GM18526 (cell line): ENCODE measurements around the gene CRCP.

ENCODE experiments used
- POLR2A ChIP-seq: IDR thresholded peaks from 3 replicates; pipeline ENCODE4 v1.6.1; 2011; ENCODE audit not compliant: insufficient read length; ENCODE audit errors: extremely low read depth

The CRCP gene

DNA sequence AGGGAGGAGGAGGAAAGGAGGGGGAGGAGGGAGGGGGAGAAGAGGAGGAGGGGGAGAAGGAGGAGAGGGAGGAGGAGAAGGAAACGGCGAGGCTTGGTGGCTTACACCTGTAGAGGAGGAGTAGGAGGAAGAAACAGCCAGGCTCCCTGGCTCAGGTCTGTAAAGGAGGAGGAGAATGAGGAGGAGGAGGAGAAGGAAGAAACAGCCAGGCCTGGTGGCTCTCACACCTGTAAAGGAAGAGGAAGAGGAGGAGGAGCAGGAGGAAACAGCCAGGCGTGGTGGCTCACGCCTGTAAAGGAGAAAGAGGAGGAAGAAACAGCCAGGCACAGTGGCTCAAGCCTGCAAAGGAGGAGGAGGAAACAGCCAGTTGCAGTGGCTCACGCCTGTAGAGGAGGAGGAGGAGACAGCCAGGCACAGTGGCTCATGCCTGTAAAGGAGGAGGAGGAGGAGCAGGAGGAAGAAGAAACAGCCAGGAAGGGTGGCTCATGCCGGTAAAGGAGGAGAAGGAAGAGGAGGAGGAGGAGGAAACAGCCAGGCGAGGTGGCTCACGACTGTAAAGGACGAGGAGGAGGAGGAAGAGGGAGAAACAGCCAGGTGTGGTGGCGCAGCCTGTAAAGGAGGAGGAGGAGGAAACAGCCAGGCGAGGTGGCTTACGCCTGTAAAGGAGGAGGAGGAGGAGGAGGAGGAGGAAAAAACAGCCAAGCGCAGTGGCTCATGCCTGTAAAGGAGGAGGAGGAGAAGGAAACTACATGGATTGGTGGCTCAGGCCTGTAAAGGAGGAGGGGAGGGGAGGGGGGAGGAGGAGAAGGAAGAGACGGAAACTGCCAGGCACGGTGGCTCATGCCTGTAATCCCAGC, 14.9 kb upstream of the CRCP start:
- no peak for TF ChIP-seq POLR2A

DNA sequence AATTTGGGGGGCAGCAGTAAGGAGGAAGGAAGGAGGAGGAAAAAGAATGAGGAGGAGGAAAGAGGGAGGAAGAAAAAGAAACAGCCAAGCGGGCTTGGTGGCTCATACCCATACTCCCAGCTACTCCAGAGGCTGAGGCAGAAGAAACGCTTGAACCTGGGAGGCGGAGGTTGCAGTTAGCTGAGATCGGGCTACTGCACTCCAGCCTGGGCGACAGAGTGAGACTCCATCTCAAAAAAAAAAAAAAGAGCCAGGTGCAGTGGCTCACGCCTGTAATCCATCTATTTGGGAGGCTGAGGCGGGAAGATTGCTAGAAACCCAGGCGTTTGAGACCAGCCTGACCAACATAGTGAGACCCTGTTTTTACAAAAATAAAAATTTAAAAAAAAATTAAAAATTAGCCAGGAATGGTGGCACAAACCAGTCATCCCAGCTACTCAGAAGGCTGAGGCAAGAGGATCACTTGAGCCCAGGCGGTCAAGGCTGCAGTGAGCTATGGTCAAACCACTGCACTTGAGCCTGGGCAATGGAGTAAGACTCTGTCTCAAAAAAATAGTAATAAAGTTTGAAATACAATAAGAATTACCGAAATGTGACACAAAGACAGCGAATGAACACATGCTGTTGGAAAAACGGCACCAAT, 14.1 kb upstream of the CRCP start:
- no peak for TF ChIP-seq POLR2A

DNA sequence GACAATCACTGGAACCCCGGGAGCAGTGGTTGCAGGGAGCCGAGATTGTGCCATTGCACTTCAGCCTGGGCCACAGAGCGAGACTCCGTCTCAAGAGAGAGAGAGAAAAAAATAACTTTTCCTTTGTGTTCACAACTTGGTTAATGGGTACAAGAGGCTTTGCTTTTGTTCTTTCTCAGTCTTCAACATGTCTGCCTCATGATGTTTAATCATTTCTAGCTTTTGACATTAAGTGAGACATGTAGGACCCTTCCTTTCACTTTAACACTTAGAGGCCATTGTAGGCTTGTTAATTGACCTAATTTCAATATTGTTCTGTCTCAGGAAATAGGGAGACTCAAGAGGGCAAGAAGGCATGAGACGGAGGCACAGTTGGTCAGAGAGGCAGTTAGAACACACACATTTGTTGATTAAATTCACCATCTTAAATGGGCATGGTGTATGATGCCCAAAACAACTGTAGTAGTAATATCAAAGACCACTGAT, 9.3 kb upstream of the CRCP start:
- no peak for TF ChIP-seq POLR2A

DNA sequence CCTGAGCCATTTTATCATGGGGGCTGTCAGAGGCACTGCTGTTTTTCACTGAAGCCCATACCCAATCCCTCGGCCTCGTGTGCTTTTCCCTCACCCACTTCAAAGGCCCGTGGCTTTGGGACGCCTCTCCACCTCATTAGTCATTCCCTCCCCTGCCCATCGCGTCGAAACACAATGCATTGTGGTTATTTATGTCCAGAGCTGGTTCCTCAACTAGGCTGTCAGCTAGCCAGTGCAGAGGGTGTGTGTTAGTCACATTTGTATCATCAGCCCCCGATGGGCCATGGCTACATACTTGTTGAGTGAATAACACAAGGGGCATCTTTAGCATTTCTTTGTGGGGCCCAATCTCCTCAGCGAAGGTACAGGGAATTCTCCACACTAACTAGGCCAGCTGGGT, 3.8 kb upstream of the CRCP start:
- no peak for TF ChIP-seq POLR2A

DNA sequence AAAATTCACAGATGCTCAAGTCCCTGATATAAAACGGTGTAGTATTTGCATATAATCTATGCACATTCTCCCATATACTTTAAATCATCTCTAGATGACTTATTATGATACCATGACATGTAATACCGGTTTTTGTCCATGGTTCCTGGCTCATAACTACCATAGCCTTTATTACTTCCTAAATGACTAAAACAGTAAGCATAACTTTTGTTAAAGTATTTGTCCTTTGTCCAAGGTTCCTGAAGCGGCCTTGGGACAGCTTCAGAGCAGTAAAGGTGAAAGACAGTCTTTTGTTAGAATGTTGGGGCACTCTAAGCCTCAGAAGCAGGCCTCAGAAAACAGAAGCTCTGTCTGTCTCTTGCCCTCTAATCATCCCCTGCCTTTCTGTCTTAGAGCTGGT, 4.0 kb downstream of the CRCP start:
- TF ChIP-seq POLR2A = no peak

DNA sequence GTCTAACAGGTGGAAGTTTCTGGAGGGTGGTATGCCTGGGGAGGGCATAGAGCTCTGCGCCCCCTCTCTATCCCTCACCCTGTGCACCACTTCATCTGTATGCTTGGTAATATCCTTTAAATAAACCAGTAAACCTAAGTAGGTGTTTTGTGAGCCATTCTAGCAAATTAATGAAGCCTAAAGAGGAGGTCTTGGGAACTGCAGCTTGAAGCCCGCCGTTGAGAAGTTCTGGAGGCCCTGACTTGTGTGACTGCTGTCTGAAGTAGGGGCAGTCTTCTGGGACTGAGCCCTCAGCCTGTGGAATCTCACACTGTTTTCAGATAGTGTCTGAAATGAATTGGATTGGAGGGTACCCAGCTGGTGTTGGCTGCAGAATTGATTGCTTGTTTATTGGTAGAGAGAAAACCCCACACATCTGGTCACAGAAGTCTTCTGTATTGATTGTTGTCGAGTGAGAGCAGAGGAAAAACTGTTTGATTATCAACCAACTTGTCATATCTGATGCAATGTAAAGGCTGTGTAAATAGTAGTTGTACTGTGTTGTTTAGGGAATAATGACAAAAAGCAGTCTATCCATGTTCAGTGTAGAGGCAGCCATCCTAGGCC, 4.7 kb downstream of the CRCP start:
- TF ChIP-seq POLR2A = no peak

DNA sequence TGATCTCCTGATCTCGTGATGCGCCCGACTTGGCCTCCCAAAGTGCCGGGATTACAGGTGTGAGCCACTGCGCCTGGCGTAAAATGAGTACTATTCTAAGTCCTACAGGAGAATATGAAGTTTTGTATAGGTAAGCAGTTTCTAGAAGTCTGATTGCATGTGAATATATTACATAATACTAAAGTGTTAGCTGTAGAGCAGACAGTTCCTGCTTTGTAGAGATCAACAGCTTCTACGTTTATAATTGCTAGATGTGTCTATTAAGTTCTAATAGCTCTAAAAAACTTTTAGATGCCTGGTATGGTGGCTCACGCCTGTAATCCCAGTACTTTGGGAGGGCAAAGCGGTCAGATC, 8.5 kb downstream of the CRCP start:
- no peak for TF ChIP-seq POLR2A

DNA sequence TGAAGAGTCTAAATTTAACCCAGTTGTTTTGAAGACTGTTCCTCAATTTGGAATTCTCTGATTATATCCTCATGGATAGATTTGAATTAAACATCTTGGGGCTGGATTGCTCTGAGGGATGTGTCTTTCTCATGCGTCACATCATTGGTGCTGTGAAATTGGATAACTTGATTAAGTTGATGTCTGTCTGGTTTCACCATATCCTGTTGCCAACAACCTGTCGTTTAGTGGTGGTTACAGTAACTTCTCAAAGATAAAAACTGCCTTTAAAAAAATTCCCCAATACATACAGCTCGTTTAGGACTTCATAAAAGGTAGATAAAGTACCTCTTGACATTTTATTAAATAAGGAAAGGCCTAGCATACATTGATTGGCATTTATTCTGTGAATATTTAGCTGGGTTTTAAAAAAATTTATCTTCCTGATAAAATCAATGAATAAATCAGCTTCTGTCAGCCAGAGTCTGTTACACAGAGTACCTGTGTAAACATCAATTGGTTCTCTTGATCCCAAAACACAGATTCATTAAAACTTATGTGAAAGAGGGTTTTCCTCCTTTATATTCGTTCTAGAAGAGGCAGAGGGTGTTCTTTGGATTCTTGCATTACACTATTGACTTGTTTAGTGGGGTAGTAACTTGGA, 10.5 kb downstream of the CRCP start:
- no peak for TF ChIP-seq POLR2A

DNA sequence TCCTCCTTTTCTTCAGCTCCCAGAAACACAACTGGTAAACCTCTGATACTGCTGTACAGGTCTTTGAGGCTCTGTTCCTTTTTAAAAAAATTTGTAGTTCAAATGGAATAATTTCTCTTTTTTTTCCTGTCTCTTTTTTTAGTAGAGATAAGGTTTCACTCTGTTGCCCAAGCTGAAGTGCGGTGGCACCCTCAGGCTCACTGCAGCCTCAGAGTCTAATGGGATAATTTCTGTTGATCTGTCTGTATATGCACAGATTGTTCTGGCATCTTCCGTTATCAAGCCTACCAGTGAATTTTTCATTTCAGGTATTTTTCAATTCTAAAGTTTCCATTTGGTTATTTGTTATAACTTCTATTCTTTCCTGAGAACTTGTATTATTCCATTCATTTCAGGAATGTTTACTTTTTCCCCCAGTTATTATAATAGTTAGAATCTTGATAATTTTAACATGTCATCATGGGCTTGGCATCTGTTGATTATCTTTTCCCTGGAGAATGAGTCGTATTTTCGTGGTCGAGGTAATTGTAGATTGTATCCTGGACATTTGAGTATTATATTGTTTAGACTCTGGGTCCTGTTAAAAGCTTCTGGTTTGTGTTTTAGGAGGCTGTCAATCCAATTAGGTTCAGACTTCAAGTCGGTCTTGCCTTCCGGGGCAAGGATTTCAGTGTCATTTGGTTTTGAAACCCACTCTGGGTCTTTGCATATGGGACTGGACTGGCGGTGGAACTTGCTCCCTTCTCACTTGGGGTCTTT, 24.5 kb downstream of the CRCP start:
- no peak for TF ChIP-seq POLR2A

DNA sequence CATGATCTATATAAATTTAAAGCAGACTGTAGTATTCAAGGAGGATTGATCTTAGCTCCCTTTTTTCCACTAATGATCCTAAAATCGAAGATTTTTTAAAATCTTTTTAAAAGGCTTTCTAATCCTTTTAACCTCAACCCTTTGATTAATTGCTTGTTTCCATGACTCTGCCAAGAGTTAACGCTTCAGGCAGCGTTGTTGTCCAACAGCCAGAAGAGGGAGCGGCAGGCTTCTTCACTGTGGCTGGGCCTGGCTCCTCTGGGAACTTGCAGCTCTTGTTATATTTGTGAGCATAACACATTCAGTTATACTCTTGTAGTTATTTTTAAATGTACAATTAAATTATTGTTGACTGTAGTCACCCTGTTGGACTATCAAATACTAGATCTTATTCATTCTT, 26.3 kb downstream of the CRCP start:
- no peak for TF ChIP-seq POLR2A

DNA sequence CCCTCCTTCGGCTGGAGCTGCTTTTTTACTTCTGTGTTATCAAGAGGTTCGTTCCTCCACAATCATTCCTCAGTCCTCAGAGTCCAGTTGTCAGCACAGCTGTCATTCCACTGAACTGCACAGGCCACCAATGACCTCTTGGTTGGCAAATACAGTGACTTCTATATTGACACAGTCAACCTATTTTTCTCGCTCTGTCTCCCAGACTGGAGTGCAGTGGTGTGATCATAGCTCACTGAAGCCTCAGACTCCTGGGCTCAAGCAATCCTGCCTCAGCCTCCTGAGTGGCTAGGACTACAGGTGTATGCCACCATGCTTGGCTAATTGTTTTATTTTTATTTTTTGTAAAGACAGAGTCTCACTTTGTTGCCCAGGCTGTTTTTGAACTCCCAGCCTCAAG, 27.7 kb downstream of the CRCP start:
- no peak for TF ChIP-seq POLR2A

DNA sequence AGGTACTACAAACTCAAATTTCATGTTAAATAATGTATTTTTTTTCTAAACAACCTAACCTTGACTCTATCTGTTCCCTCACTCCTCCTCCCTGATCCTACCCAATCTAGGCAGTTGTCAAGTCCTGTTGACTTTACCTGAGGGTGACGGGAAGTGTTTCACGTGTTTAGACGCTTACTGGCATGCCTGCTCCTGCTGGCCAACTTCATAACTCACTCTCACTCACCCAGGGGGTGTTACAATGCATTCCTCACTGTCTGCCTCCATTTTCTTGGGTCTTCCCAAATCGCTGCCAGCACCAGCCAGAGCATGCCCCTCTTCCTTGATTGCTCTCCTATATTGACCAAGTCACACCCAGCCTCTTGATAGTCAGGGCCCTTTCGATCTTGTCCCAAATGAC, 28.3 kb downstream of the CRCP start:
- no peak for TF ChIP-seq POLR2A

DNA sequence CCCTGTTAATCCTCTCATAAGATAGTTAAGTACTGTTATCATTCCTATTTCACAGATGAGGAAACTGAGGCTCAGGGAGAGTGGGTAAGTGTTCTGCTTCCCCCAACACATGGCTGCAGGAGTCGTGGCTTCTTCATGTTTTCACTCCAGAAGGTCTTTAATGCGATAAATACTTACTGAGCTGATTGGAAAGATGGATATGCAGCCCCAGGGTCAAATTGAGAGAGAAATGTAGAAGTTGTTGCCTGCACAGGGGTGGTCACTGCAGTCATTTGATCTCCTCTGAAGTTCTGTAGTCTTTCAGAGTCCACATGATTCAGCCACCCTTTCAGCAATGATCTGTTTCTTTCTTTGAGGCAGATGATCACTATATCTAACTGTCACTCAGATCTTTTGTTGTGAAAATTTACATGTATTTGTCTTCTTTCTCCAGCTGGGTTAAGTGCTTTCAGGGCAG, 29.3 kb downstream of the CRCP start:
- TF ChIP-seq POLR2A = no peak

DNA sequence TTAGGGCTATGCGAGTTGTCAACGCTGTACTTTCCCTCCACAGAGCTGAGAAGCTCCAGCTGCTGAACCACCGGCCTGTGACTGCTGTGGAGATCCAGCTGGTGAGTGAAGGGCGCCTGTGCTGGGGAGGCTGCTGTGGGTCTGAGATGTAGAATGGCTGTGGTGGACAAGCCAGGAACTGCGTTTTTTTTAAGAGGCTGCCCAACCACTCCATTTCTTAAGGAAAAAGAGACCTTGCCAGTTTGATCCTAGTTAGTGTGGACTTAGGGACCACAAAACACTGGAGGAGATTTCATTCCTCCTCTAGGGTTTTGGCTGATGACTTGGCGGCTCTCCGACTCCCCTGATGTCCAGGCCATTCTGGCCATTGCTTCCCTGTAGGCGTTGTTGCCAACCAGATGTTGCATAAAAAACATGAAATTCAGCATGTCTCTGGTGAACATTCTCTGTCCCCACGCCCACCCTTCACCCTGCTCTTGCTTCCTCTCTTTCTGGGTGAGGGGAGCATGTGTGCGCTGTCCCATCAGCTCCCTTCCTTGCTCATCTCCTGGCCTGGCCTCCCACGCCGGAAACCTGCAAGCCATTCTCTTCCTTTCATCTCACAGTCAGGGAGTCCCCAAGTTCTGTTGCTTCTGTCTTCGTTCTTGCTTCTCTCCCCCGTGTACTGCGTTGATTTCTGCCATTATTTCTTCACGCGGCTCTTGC, 30.9 kb downstream of the CRCP start:
- TF ChIP-seq POLR2A = no peak

DNA sequence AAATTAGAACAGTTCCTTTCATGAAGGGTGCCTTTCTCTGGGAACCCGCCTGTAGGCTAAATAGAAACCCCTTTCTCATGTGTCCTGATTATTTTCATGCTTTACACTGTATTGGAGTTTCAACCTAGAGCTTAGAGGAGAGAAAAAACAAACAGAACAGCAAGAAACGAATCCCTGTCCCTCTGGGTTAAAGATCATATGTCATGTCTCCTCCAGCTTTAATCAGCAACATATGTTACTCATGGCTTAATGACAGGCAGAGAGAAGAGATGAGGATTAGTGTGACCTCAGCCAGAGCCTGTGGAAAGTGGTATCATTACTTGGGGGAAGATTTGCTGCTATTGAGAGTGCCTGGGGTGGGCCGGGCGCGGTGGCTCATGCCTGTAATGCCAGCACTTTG, 32.1 kb downstream of the CRCP start:
- TF ChIP-seq POLR2A = no peak

DNA sequence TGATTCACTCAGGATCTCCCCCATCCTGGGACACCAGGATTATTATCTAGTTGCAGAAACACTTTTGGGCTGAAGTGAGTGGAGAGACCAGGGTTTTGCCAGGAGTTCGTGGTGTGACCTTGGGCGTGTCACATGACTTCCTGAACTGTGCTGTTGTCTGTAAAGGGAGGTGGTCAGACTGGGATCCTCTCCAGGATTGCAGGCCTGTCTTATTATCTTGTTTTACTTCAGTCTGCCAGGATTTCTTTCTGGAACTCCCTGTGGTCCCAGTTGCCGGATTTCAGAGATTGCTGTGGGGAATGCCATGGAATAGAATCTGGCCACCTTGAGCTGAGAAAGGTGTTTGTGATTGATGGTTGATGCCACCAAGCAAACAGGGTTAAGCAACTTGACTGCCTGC, 35.8 kb downstream of the CRCP start:
- TF ChIP-seq POLR2A = no peak
